PC-3 (cell line): ENCODE data around the gene PIRT.

ENCODE experiments used
- EZH2 ChIP-seq: fragments of 300-600 bp; sonication (generic); IDR thresholded peaks from one replicate; pipeline ENCODE4 v1.6.1; 2017; ENCODE audit warnings: antibody characterized with exemption, mild to moderate bottlenecking, low read length; ENCODE audit not compliant: unreplicated experiment
- EZH2phosphoT487 ChIP-seq: fragments of 300-600 bp; sonication (generic); IDR thresholded peaks from 2 replicates; pipeline ENCODE4 v1.6.1; 2018; ENCODE audit warnings: mild to moderate bottlenecking, antibody characterized with exemption, low read length, borderline replicate concordance
- TF ChIP-seq, protein P1 (sequence below): fragments of 300-600 bp; sonication (generic); conservative IDR thresholded peaks from 2 replicates; pipeline ENCODE4 v1.5.1; 2017; ENCODE audit warnings: antibody characterized with exemption, low read depth, mild to moderate bottlenecking, low read length

DNA sequence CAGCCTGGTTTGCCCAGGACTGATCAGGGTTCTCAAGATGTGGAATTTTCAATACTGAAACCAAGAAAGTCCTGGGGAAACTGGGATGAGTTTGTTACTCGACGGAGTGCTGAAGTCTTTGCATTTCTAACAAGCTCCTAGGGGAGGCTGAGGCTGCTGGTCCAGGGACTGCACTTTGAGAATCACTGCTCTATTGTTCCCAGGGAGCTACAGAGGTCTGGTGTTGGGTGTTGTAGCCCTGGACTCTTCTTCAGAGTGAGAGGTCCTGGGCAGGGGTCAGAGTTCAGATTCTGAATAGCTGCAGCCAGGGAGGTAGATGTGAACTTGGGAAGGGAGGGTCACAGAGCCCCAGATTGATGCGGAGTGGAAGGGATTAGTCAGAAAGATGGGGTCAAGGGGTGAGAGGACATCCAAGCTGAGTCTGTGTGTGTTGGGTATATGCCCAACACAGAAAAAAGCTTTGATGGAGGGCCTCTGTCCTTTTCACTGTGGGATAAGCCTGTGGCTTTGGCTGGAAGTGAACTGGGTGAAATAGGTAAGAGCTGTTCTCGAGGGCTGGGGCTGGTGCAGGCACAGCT is 48.1 kb downstream of the PIRT start:
- TF ChIP-seq, protein P1, sequence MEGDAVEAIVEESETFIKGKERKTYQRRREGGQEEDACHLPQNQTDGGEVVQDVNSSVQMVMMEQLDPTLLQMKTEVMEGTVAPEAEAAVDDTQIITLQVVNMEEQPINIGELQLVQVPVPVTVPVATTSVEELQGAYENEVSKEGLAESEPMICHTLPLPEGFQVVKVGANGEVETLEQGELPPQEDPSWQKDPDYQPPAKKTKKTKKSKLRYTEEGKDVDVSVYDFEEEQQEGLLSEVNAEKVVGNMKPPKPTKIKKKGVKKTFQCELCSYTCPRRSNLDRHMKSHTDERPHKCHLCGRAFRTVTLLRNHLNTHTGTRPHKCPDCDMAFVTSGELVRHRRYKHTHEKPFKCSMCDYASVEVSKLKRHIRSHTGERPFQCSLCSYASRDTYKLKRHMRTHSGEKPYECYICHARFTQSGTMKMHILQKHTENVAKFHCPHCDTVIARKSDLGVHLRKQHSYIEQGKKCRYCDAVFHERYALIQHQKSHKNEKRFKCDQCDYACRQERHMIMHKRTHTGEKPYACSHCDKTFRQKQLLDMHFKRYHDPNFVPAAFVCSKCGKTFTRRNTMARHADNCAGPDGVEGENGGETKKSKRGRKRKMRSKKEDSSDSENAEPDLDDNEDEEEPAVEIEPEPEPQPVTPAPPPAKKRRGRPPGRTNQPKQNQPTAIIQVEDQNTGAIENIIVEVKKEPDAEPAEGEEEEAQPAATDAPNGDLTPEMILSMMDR: no peak
- TF ChIP-seq EZH2phosphoT487 (no peak), EZH2 (no peak)
